Measurements from ENCODE around the gene FAAH. TPM values are rescaled to one million over a fixed set of nuclear protein-coding genes. Genes with fewer than 3 reads are reported as not detected.
A peak's percentile ranks its signal among the peaks of the same experiment; 100 is the strongest.

FAAH gene
- total RNA-seq, 2 donors from 2014 or later, result 6.3 to 10.5 TPM

DNA sequence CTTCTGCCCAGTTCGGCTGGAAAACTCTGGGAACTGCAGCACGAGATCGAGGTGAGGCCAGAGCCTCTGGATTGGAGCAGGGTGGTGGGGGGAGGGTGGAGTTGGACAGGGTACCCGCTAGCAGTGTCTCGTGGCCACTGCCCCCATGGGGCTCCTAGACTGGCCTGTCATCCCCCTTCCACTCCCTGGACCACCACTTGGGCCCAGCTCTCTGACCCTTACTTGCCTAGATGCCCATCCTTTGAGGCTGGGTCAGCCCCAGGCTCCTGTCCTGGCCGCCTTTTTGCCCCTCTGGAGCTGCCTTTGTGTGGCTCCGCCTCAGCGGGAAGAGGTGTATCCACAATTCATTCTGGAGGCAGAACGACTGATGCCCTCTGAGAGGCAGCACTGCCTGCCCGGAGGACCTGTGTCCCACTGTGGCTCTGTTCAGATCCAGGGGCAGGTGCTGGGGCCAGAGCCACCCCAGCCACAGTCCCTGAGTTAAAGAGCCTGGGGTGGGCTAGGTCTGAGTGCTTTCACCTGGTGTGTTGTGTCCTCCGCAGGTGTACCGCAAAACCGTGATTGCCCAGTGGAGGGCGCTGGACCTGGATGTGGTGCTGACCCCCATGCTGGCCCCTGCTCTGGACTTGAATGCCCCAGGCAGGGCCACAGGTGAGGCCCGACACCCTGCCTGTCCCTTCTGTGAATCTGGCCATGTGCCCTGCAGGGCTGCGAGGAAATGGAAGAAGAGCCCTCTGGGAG is 17.7 kb downstream of the FAAH start:
- no peaks in the 10 kb centered on the region for H3K9me3 ChIP-seq
- no peak overlapping the region for H3K4me3 ChIP-seq
- H3K36me3 ChIP-seq, result no peaks in the 10 kb centered on the region
- H3K27me3 ChIP-seq, result no peaks in the 10 kb centered on the region
- DNase-seq (ENCODE audit: low spot score), result no peak
- H3K27ac ChIP-seq, result no peak overlapping the region
- TF ChIP-seq, protein P1, sequence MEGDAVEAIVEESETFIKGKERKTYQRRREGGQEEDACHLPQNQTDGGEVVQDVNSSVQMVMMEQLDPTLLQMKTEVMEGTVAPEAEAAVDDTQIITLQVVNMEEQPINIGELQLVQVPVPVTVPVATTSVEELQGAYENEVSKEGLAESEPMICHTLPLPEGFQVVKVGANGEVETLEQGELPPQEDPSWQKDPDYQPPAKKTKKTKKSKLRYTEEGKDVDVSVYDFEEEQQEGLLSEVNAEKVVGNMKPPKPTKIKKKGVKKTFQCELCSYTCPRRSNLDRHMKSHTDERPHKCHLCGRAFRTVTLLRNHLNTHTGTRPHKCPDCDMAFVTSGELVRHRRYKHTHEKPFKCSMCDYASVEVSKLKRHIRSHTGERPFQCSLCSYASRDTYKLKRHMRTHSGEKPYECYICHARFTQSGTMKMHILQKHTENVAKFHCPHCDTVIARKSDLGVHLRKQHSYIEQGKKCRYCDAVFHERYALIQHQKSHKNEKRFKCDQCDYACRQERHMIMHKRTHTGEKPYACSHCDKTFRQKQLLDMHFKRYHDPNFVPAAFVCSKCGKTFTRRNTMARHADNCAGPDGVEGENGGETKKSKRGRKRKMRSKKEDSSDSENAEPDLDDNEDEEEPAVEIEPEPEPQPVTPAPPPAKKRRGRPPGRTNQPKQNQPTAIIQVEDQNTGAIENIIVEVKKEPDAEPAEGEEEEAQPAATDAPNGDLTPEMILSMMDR (IDR thresholded peaks at IDR 0.05), result no peak
- H3K4me1 ChIP-seq, result no peaks in the 10 kb centered on the region

DNA sequence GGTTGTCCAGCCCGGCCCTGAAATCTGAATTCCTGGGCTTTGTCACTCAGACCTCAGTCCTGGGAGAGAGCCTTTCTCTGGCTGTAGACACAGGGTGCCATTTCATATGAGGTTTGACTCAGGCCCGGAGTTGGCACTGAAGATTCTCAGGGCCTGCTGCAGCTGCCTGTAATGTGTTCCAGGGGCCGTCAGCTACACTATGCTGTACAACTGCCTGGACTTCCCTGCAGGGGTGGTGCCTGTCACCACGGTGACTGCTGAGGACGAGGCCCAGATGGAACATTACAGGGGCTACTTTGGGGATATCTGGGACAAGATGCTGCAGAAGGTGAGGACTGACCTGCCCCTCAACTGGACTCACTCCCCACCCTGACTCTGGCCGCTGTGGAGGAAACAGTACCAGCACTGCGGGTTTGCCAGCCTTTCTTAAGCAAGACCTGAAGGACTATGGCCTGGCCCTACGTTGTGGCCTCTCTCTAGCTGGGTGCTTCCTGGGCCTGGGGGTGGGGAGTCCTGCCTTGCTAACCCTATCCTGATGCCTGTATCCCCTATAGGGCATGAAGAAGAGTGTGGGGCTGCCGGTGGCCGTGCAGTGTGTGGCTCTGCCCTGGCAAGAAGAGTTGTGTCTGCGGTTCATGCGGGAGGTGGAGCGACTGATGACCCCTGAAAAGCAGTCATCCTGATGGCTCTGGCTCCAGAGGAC is 18.9 kb downstream of the FAAH start:
- DNase-seq (ENCODE audit: low spot score), result no peak
- H3K36me3 ChIP-seq, result no peaks in the 10 kb centered on the region
- H3K4me3 ChIP-seq, result no peak overlapping the region
- no peaks in the 10 kb centered on the region for H3K4me1 ChIP-seq
- no peak overlapping the region for H3K27ac ChIP-seq
- H3K27me3 ChIP-seq, result no peaks in the 10 kb centered on the region
- TF ChIP-seq, protein P1 (IDR thresholded peaks at IDR 0.05), result no peak
- no peaks in the 10 kb centered on the region for H3K9me3 ChIP-seq

DNA sequence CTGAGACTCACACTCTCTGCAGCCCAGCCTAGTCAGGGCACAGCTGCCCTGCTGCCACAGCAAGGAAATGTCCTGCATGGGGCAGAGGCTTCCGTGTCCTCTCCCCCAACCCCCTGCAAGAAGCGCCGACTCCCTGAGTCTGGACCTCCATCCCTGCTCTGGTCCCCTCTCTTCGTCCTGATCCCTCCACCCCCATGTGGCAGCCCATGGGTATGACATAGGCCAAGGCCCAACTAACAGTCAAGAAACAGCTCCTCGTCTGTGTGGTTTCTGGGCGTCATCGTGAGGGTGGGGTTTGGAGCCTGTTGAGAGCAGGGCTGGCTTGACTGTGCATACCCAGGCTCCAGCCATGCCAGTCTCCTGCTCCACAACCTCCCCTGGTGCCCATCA is 19.5 kb downstream of the FAAH start:
- TF ChIP-seq, protein P1 (IDR thresholded peaks at IDR 0.05), result peak in 1 of 2 donors; percentile 22
- Histone ChIP-seq H3K36me3 (no peaks in the 10 kb centered on the region), H3K27ac (no peak overlapping the region), H3K27me3 (no peaks in the 10 kb centered on the region), H3K9me3 (no peaks in the 10 kb centered on the region), H3K4me1 (no peaks in the 10 kb centered on the region), H3K4me3 (no peak overlapping the region)
- no peak for DNase-seq (ENCODE audit: low spot score)

DNA sequence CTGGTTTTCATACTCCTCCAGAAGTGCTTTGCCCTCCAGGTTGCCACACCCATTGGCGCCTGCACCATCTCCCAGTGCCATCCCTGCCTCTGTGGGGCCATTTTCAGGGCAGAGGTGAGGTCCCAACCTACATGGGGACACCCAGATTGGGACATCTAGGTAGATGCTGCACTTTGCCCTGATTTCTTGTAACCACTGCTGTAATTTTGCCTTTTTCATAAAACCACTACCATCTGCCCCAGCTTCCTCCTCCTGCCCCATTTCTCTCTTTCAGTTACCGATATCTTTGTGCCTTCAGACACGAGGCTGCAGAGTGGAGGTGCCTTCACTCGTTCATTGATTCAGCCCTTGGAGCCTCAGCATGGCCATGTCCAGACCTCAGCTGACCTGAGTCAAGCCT is 21.4 kb downstream of the FAAH start:
- Histone ChIP-seq H3K4me3 (no peak overlapping the region), H3K36me3 (no peaks in the 10 kb centered on the region), H3K27ac (no peak overlapping the region), H3K27me3 (no peaks in the 10 kb centered on the region), H3K4me1 (no peaks in the 10 kb centered on the region), H3K9me3 (no peaks in the 10 kb centered on the region)
- DNase-seq (ENCODE audit: low spot score), result no peak
- TF ChIP-seq, protein P1 (IDR thresholded peaks at IDR 0.05), result no peak

DNA sequence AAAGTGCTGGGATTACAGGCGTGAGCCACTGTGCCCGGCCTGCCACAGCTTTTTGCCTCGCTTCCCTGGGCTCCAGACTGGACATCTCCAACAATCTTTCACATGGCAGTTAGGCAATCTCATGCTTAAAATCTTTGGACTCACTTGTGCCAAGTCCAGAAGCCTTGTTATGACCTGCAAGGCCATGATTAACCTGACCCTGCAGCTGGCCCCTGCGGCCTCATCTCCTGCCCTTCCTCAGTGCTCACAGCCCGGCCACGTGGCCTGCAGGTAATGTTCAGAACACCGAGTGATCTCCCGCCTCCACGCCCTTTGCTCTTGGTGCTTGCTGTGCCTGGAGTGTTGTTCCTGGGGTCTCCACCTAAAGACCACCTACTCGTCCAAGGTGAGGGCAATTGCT is 24.9 kb downstream of the FAAH start:
- TF ChIP-seq, protein P1 (IDR thresholded peaks at IDR 0.05), result no peak
- no peak for DNase-seq (ENCODE audit: low spot score)
- no peak overlapping the region for H3K27ac ChIP-seq

More for the DNA sequence above, 24.9 kb downstream of the FAAH start:
- no peak overlapping the region for H3K4me3 ChIP-seq
- H3K27me3 ChIP-seq, result no peaks in the 10 kb centered on the region
- no peaks in the 10 kb centered on the region for H3K4me1 ChIP-seq
- no peaks in the 10 kb centered on the region for H3K9me3 ChIP-seq
- no peaks in the 10 kb centered on the region for H3K36me3 ChIP-seq
